Keratinocyte (primary cell): Measurements from ENCODE around the gene TMEM235. TPM values are rescaled to one million over a fixed set of nuclear protein-coding genes. Genes with fewer than 3 reads are reported as not detected.

Experiments used
- DNase-seq: peaks from one replicate; pipeline ENCODE4 v3.0.0-alpha.2; 2011; ENCODE audit warnings: low read depth, missing footprints, low spot score
- FAIRE-seq: peaks from 2 replicates; lab custom pipeline; 2011; peaks lifted over from hg19 to GRCh38; lab: Jason Lieb, UNC
- H2AFZ ChIP-seq: 2 replicates; pipeline ENCODE4 v1.6.0; 2012; ENCODE audit warnings: low read length, control low read depth, inconsistent platforms; ENCODE audit not compliant: control insufficient read depth
- H3K27ac ChIP-seq: 2 replicates; pipeline ENCODE4 v1.5.1; 2011; ENCODE audit warnings: low read length; ENCODE audit not compliant: control insufficient read depth, insufficient read depth
- H3K27me3 ChIP-seq: 3 replicates; pipeline ENCODE4 v1.6.0; 2011; ENCODE audit warnings: low read length; ENCODE audit not compliant: control insufficient read depth, insufficient read depth; ENCODE audit errors: extremely low read depth
- H3K36me3 ChIP-seq, 2 experiments: 2 replicates in 1 of 2; 3 replicates in 1 of 2; pipeline ENCODE4 v1.5.1; 2011; ENCODE audit warnings: low read length in 2 of 2, mild to moderate bottlenecking in 1 of 2; ENCODE audit not compliant: control insufficient read depth in 2 of 2, insufficient read depth in 2 of 2; ENCODE audit errors: extremely low read depth in 1 of 2
- H3K4me1 ChIP-seq: 3 replicates; pipeline ENCODE4 v1.5.1; 2011; ENCODE audit warnings: low read length; ENCODE audit not compliant: control insufficient read depth, insufficient read depth; ENCODE audit errors: extremely low read depth
- H3K4me2 ChIP-seq: 3 replicates; pipeline ENCODE4 v1.6.0; 2011; ENCODE audit warnings: low read depth, low read length; ENCODE audit not compliant: control insufficient read depth, insufficient read depth; ENCODE audit errors: extremely low read depth
- H3K4me3 ChIP-seq, 3 experiments: fragments of 200-600 bp in 1 of 3; sonication (generic) in 1 of 3; 2 replicates in 2 of 3; 3 replicates in 1 of 3; pipeline ENCODE4 v1.5.1; 2011 to 2016; ENCODE audit warnings: low read length in 3 of 3, mild to moderate bottlenecking in 3 of 3, control low read depth in 2 of 3, inconsistent platforms in 1 of 3, low read depth in 1 of 3, mixed read lengths in 1 of 3, mixed run types in 1 of 3, moderate library complexity in 1 of 3; ENCODE audit not compliant: control insufficient read depth in 2 of 3, insufficient read depth in 2 of 3; ENCODE audit errors: extremely low read depth in 1 of 3
- H3K79me2 ChIP-seq: 2 replicates; pipeline ENCODE4 v1.6.0; 2012; ENCODE audit warnings: low read length; ENCODE audit not compliant: control insufficient read depth, insufficient read depth
- H3K9ac ChIP-seq: 3 replicates; pipeline ENCODE4 v1.6.0; 2011; ENCODE audit warnings: low read length; ENCODE audit not compliant: control insufficient read depth, insufficient read depth; ENCODE audit errors: extremely low read depth
- H3K9me1 ChIP-seq: 3 replicates; pipeline ENCODE4 v1.6.0; 2011; ENCODE audit warnings: low read length; ENCODE audit not compliant: control insufficient read depth, insufficient read depth; ENCODE audit errors: extremely low read depth
- H3K9me3 ChIP-seq: 2 replicates; pipeline ENCODE4 v1.5.1; 2012; ENCODE audit warnings: low read depth, low read length; ENCODE audit not compliant: control insufficient read depth
- H4K20me1 ChIP-seq: 3 replicates; pipeline ENCODE4 v1.6.0; 2011; ENCODE audit warnings: low read length; ENCODE audit not compliant: control insufficient read depth, insufficient read depth; ENCODE audit errors: extremely low read depth
- CTCF ChIP-seq, 3 experiments: IDR thresholded peaks in 1 of 3; conservative IDR thresholded peaks in 1 of 3; optimal IDR thresholded peaks in 1 of 3; 2 replicates in 2 of 3; 3 replicates in 1 of 3; pipeline versions ENCODE3 to v1.5.1; 2011; ENCODE audit warnings: low read length in 3 of 3, mild to moderate bottlenecking in 3 of 3, moderate library complexity in 2 of 3, control low read depth in 1 of 3, inconsistent platforms in 1 of 3; ENCODE audit not compliant: insufficient read depth in 2 of 3; ENCODE audit errors: extremely low read depth in 1 of 3
- EZH2 ChIP-seq: IDR thresholded peaks from one replicate; pipeline ENCODE4 v1.6.1; 2012; ENCODE audit warnings: inconsistent platforms, mild to moderate bottlenecking, low read length, moderate library complexity
- dilution Hi-C: fragments of 300-500 bp; cut with MboI; formaldehyde crosslinking; loops from one replicate; pipeline ENCODE4 v1.7.0; 2020; ENCODE audit warnings: low sequenced_read_pairs; ENCODE audit not compliant: extremely low pct_ligation_motif_present
- polyA plus RNA-seq, 5 experiments: library from polyadenylated mRNA; depleted of rRNA in 3 of 5; stranded (reverse) in 3 of 5; stranded (forward) in 1 of 5; unstranded in 1 of 5; fragments of >200 nt; gene quantifications; 1 replicate in 1 of 5; 2 replicates in 3 of 5; 3 replicates in 1 of 5; pipeline versions ENCODE4 v1.2.1 to v1.2.3, GENCODE V29; 2011 to 2012; ENCODE audit warnings: missing spikeins in 2 of 5, low read depth in 1 of 5, low replicate concordance in 1 of 5

Gene TMEM235
- polyA plus RNA-seq, 1 donor (not counting 4 experiments of a cell fraction or from before 2014, with no cell fraction given), result not detected

DNA sequence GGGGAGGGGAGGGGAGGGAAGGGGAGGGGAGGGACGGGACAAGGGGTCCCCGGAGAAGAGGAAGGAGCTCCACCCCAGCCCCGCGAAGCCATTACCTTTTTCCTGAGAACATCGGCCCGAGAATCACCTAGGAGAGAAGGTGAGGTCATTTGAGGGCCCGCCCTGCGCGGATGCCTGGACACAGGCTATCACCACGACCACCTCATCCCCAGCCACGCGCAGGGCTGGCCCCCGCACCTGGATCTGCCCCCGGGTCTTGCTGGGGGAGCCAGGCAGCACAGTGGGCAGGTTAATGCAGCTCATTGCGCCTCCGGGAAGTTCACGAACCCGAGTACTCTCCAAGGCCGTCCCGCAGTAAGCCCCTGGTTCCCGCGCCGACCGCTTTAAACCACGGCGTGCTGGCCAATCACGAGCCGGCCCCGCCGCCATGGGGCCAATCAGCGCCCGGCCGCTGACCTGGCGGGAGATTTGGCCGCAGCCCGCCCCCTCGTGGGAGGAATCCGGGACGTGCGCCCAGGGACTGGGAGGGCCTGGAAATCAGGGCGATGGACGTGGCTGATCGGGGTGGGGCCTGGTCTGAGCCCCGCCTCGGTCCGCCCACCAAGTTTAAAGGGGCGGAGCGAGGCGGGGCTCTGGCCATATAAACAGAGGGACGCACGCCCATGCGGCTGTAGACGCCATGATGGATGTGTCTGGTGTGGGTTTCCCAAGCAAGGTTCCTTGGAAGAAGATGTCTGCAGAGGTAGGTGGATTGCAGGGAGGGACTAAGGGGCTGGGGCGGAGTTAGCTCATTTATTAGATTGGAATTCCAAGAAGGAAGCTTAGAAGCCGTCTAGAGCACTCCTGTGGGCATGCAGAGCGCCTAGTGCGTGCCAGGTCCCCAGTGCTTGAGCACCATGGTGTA, 44.5 kb upstream of the TMEM235 start, which contains the start of the genes AFMID and TK1:
Gene AFMID (plus strand): TSS at position 671 of the 904 bp plus-strand sequence. CDS start 9 bp downstream, at position 680.
Gene TK1 (minus strand): TSS at position 361 of the 904 bp plus-strand sequence. CDS start 58 bp downstream, at position 303.
- FAIRE-seq, result peak; percentile 36
- H2AFZ ChIP-seq, result peak within 1 kb of the TSS; percentile 89
- DNase-seq, result peak; percentile 85
- H3K27me3 ChIP-seq, result no peaks in the 10 kb centered on the region
- no peaks in the 10 kb centered on the region for H3K9me1 ChIP-seq
- H3K4me3 ChIP-seq, result peak within 1 kb of the TSS; percentile 58 to 86 (median 86)
- dilution Hi-C loops, result no loop called here
- H3K36me3 ChIP-seq, result peaks cover 6 to 17% of the 10 kb centered on the region in 2 experiments
- H3K4me2 ChIP-seq, result peak within 1 kb of the TSS; percentile 98
- TF ChIP-seq EZH2 (no peak), CTCF (optimal IDR thresholded peaks at IDR 0.05 in 1 of 3, IDR thresholded peaks at IDR 0.05 in 1 of 3, conservative IDR thresholded peaks at IDR 0.05 in 1 of 3; ENCODE audit: extremely low read depth in 1 of 3, insufficient read depth in 2 of 3, low read length in 3 of 3) (peak; percentile 59 to 81 (median 74))
- H3K9me3 ChIP-seq, result no peaks in the 10 kb centered on the region
- H3K4me1 ChIP-seq, result peaks cover 8% of the 10 kb centered on the region
- H3K79me2 ChIP-seq, result peaks cover 10% of the 10 kb centered on the region
- peak within 1 kb of the TSS; percentile 63 for H3K27ac ChIP-seq
- H4K20me1 ChIP-seq, result no peaks in the 10 kb centered on the region
- peak within 1 kb of the TSS; percentile 80 for H3K9ac ChIP-seq

DNA sequence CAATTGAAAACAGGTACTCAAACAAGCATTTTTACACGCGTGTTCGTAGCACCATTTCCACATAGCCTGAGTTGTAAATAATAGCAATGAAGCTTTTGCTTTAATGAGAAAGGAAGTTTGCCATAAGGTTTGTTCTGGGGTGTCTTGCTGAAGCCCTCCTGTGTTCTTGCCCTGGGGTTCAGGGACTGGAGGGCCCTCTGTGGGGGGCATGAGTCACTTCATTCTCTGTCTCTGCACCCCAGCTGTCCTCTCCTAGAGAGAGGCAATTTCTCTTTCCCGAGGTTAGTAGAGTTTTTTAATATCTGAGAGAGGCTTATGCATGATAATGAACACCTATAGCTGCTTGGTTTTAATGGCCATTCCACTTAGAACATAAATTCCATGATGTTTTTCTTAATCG, 34.7 kb upstream of the TMEM235 start:
- dilution Hi-C loops, result no loop called here
- peaks cover 20% of the 10 kb centered on the region for H3K4me1 ChIP-seq
- H3K9me1 ChIP-seq, result no peaks in the 10 kb centered on the region
- no peak overlapping the region for H3K4me2 ChIP-seq
- no peaks in the 10 kb centered on the region for H3K27me3 ChIP-seq
- no peak overlapping the region for H3K9ac ChIP-seq
- peaks cover 0 to 2% of the 10 kb centered on the region in 2 experiments for H3K36me3 ChIP-seq
- DNase-seq (no peak), FAIRE-seq (no peak)
- H3K4me3 ChIP-seq, result no peak overlapping the region
- TF ChIP-seq EZH2 (no peak), CTCF (optimal IDR thresholded peaks at IDR 0.05 in 1 of 3, IDR thresholded peaks at IDR 0.05 in 1 of 3, conservative IDR thresholded peaks at IDR 0.05 in 1 of 3; ENCODE audit: extremely low read depth in 1 of 3, insufficient read depth in 2 of 3, low read length in 3 of 3) (no peak)
- no peak overlapping the region for H3K27ac ChIP-seq
- H4K20me1 ChIP-seq, result no peaks in the 10 kb centered on the region
- H3K79me2 ChIP-seq, result no peaks in the 10 kb centered on the region
- no peak overlapping the region for H2AFZ ChIP-seq
- no peaks in the 10 kb centered on the region for H3K9me3 ChIP-seq
